NCI-H1930 (cell line): Measurements from ENCODE around the gene BICRAL.
"Not testable (repeated sequence)": the region's sequence is repeated elsewhere in the genome, so short reads cannot be mapped to it uniquely, and the experiment has no call there.

Experiments
- DNase-seq, 2 experiments: peaks; one replicate each; lab custom pipeline; 2025; lab: John Stamatoyannopoulos, UW

The BICRAL gene, protein sequence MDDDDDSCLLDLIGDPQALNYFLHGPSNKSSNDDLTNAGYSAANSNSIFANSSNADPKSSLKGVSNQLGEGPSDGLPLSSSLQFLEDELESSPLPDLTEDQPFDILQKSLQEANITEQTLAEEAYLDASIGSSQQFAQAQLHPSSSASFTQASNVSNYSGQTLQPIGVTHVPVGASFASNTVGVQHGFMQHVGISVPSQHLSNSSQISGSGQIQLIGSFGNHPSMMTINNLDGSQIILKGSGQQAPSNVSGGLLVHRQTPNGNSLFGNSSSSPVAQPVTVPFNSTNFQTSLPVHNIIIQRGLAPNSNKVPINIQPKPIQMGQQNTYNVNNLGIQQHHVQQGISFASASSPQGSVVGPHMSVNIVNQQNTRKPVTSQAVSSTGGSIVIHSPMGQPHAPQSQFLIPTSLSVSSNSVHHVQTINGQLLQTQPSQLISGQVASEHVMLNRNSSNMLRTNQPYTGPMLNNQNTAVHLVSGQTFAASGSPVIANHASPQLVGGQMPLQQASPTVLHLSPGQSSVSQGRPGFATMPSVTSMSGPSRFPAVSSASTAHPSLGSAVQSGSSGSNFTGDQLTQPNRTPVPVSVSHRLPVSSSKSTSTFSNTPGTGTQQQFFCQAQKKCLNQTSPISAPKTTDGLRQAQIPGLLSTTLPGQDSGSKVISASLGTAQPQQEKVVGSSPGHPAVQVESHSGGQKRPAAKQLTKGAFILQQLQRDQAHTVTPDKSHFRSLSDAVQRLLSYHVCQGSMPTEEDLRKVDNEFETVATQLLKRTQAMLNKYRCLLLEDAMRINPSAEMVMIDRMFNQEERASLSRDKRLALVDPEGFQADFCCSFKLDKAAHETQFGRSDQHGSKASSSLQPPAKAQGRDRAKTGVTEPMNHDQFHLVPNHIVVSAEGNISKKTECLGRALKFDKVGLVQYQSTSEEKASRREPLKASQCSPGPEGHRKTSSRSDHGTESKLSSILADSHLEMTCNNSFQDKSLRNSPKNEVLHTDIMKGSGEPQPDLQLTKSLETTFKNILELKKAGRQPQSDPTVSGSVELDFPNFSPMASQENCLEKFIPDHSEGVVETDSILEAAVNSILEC

GRCh38 chr6:42781796-42782688 lies at the start of gene BICRAL:
Gene BICRAL (plus strand): TSS chr6:42782052. CDS start chr6:42822023, 39,971 bp downstream.
- peak; percentile 61 to 66 for DNase-seq

GRCh38 chr6:42733867-42734481 lies 47.9 kb upstream of the BICRAL start:
- not testable (repeated sequence) for DNase-seq

DNA sequence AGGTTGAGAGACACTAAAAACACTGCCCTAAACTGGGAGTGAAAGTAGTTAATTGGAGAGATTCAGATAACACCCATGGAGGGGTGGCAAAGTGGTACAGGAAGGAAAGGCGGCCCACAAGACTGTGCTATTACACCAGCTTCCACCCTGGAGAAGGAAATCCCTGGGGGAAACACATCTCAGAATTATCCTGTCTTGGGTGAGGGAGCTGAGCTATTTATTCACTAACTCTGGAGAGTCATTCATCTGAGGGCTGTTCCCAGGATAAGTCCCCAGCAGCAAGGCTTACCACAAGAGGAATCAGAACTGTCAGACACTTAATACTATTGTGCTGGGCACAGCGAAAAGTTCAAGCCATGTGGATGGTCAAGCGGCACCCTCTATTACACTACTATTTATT lies 45.9 kb upstream of the BICRAL start:
- no peak for DNase-seq

GRCh38 chr6:42740725-42741124 lies 41.1 kb upstream of the BICRAL start:
- DNase-seq: no peak

- DNase-seq: no peak
Measured at GRCh38 chr6:42742116-42742894, 39.5 kb upstream of the BICRAL start.

GRCh38 chr6:42744351-42744893 lies 37.4 kb upstream of the BICRAL start:
- no peak for DNase-seq

DNA sequence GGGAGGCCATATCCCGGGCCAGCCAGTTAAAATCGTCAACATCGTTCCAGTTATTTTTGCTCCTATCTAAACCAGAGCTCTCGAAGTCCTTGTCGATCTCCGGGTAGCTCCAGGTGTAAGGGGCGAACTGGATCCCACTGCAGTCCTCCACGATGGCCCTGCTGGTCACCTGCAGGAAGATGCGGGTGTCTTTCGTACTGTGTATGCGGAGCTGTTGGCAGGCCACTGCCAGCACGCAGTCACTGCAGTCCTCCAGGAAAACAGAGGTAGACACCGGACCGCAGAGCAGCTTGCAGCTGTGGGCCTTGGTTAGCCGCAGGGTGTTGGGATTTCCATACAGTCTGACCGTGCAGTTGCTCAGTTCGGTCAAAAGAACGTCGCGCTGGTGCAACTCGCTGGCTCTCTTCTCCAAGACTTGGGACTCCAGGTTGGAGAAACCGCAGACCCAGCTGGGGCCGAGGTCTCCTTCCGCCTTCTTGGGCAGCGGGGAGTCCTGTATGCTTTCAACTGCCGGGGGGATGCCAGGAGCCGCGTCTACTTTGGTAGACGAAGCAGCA lies 36.7 kb upstream of the BICRAL start:
- DNase-seq: no peak

GRCh38 chr6:42745640-42746462 lies 36.0 kb upstream of the BICRAL start, which contains the start of gene TBCC:
Gene TBCC (minus strand): TSS chr6:42746103. CDS start chr6:42746073, 30 bp downstream.
- peak; percentile 94 to 97 for DNase-seq

- DNase-seq: peak; percentile 73 to 74
Measured at GRCh38 chr6:42746463-42747391, 35.1 kb upstream of the BICRAL start.

DNA sequence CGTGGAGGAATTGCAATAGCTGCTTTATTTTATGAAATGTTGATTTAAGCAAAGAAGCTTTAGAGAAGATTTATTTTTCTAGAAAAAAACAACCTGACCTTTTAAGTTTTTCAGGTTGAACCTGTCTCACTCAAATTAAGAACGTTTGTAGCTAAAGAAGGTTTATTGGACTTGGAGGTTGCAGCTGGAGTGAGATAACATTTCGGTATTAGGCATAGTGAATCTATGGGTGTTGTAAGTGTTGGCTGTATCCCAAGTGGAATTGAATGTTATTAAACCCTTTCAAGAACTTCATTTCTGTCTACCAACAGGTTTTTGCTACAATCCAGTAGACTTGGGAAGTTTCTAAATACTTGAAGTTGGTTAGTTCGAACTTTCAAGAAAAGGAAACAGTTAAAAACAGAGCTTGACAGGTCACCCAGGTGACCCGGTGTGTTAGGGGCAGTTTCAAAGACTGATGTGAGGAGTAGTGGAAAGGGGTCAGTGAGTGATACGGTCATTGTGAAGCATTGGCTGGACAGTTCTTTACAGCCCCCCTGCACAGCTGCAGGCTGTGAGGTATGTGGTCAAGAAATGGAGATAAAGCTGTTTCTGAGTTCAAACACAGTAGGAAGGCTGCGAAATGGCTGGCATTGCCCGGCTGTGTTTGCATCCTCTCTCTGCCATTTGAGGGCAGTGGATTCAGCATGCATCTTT lies 33.5 kb upstream of the BICRAL start:
- DNase-seq: no peak

DNA sequence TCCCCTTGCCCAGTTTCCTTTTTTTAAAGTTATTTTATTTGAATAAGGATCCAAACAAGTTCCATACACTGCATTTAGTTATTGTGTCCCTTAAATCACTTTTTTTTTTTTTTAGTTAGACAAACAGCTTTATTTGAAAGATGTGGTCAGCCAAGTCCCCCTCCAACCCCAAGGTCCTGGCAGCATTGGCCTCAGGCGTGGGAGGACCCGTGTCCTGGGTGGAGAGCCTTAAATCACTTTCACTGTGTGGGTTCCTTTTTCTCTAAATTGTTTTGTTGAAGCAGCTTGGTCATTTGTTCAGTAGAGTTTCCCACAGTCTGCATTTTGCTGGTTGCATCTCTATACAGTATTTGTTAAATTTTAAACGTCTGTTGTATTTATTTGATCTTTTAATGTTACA lies 30.8 kb upstream of the BICRAL start:
- DNase-seq: no peak

GRCh38 chr6:42754759-42755158 lies 27.1 kb upstream of the BICRAL start:
- no peak for DNase-seq

GRCh38 chr6:42756722-42757121 lies 25.1 kb upstream of the BICRAL start:
- no peak for DNase-seq

DNA sequence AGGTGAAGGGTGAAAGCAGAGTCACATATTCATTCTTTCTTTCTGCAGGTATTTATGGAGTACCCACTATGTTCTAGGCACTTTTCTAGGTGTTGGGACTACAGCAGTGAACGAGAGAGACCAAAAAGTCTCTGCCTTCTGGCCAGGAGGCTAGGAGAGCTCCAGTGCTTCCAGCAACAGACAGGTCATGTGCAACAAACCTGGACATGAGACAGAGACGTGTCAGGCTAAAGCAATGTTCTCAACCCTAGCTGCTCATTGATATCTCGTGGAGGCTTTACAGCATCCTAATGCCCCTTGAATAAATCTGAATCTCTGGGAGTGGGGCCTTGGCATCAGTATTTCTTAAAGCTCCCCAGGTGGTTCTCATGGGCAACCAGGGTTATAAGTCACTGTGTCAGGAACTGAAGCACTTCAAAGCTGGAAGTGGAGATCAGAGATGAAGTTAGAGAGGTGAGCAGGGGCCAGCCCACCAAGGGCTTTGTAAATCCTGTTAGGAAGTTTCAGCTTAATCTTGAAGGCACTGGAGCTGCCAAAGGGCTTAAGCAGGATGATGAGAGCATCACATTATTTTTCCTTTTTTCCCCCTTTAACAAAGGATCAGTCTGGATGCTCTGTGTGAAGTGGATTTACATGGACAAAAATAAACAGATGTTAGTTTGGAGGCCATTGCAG lies 23.0 kb upstream of the BICRAL start:
- DNase-seq: no peak

DNA sequence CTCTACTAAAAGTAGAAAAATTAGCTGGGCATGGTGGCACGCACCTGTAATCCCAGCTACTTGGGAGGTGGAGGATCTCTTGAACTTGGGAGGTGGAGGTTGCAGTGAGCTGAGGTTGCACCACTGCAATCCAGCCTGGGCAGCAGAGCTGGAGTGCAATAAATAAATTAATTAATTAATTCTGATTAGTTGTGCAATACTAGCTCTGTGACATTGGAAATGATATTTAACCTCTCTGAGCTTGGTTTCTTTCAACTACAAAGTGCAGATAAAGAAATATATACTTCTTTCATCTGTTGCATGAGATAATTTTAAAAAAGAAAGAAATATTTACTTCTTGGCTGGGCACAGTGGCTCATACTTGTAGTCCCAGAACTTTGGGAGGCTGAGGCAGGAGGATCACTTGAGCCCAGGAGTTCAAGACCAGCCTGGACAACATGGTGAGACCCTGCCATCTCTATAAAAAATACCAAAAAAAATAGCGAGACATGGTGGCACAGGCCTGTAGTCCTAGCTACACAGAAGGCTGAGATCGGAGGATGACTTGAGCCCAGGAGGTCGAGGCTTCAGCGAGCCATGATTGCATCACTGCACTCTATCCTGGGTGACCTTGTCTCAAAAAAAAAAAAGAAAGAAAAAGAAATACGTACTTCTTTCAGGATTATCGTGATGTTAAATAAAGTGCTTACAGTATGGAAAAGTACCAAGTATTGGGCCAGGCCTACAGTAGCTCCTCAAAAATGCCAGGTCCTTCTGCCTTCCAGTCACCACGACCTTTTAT lies 20.4 kb upstream of the BICRAL start:
- no peak for DNase-seq
